Pancreas (tissue), 10 donors: ENCODE results near the gene RCBTB2. TPM values are rescaled to one million over a fixed set of nuclear protein-coding genes. Genes with fewer than 3 reads are reported as not detected.

Experiments used
- ATAC-seq, 4 donors: fragments of 200-7000 bp; cut with Tn5 transposase; one replicate each; pipeline versions ENCODE4 v1.8.0 to v1.9.1; 2020; ENCODE audit warnings: mild to moderate bottlenecking in 4 of 4, moderate library complexity in 4 of 4
- DNase-seq, 6 donors: peaks; one replicate each; pipeline ENCODE4 v3.0.0-alpha.2; 2020
- FAIRE-seq: peaks from 2 replicates; lab custom pipeline; 2012; peaks lifted over from hg19 to GRCh38; lab: Jason Lieb, UNC
- H3K27ac ChIP-seq, 4 donors: fragments of 200-600 bp; sonication (generic); 1 replicate in 3 of 4; 2 replicates in 1 of 4; pipeline versions ENCODE4 v1.5.0 to v1.8.0; 2020
- H3K27me3 ChIP-seq, 4 donors: fragments of 200-600 bp; one replicate each; pipeline ENCODE4 v1.8.0; 2021
- H3K36me3 ChIP-seq, 3 donors: fragments of 200-600 bp; sonication (generic) in 1 of 3; one replicate each; pipeline versions ENCODE4 v1.5.0 to v1.8.0; 2020 to 2021
- H3K4me1 ChIP-seq, 3 donors: fragments of 200-600 bp; one replicate each; pipeline ENCODE4 v1.8.0; 2021
- H3K4me3 ChIP-seq, 4 donors: fragments of 200-600 bp; sonication (generic) in 2 of 4; one replicate each; pipeline versions ENCODE4 v1.5.0 to v1.8.0; 2020 to 2021
- H3K9me3 ChIP-seq, 4 donors: fragments of 200-600 bp; one replicate each; pipeline ENCODE4 v1.8.0; 2021
- WGBS, 2 donors: extraction: QIAGEN DNeasy Blood & Tissue Kit; methylation state at CpG; one replicate each; pipeline ENCODE4 v1.1.7; 2013; 5-methylcytosine and 5-hydroxymethylcytosine counted together
- intact Hi-C, 3 donors: fragments of 100-400 bp; cut with DNase I; formaldehyde crosslinking; loops; one replicate each; pipeline versions ENCODE4 v1.11.1 to v1.14.2; 2022
- polyA plus RNA-seq, 2 donors: library from polyadenylated mRNA; stranded (reverse); fragments of 200-250 nt; gene quantifications; one replicate each; pipeline ENCODE4 v1.2.3, GENCODE V29; 2013
- total RNA-seq, 6 donors: library from RNA; stranded (reverse); fragmentation: NEBNext Ultra II Directional in 4 of 6; extraction: Animal tissue kit (Norgen Biotek cat#: 25700) in 4 of 6; gene quantifications; one replicate each; pipeline versions ENCODE4 v1.2.1 to v1.2.4, GENCODE V29; 2021 to 2023
- TF ChIP-seq, protein P1 (sequence below), 4 donors: fragments of 200-600 bp; sonication (generic) in 3 of 4; IDR thresholded peaks; one replicate each; pipeline versions ENCODE4 v1.5.0 to v1.8.0; 2021; ENCODE audit warnings: antibody characterized with exemption in 4 of 4
- donor health status: healthy with polysubstance abuse.
- donor health status: DM: no; HTN: no; CAD: no; lungs with moderate emphysema.
- donor health status: DM: no; HTN: no; CAD: no.
- donor health status: control.
- donor health status: control.
- donor health status: Bipolar disorder and iron deficiency.
- donor health status: DM: yes; HTN: yes; CAD: no.
- donor health status: DM: no; HTN: no; CAD: no.
- donor health status: DM: no; HTN: no; CAD: no.
- donor health status: DM: yes; HTN: yes; CAD: no.

The RCBTB2 gene
- total and polyA plus RNA-seq, 8 donors: 2.7 to 9.7 (median 4.9) TPM

DNA sequence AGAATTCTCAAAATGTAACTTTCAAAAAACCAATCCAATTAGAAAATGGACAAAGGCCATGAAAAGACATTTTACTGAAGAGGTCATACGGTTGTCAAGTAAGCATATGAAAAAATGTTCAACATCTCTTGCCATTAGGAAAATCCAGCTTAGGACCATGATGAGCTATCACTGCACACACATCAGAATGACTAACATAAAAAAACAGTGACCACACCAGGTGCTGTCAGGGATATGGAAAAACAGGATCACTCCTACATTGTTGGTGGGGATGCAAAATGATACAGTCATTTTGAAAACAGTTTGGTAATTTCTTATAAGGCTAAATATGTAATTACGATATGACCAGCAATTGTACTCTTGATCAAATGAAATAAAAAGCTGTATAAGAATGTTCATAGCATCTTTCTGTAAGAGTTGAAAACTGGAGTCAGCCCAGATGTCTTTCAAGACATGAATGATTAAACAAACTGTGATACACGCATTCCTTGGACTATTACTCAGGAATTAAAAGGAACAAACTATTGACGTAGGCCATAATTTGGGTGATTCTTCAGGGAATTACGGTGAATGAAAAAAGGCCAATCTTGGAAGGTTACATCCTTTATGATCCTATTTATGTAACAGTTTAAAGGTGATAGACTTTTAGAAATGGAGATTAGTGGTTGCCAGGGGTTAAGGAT, 26.9 kb upstream of the RCBTB2 start:
- Histone ChIP-seq H3K9me3 (no peaks in the 10 kb centered on the region), H3K4me1 (no peaks in the 10 kb centered on the region), H3K27me3 (no peaks in the 10 kb centered on the region), H3K4me3 (no peak overlapping the region), H3K36me3 (no peaks in the 10 kb centered on the region), H3K27ac (no peak overlapping the region)
- DNase-seq (no peak), ATAC-seq (no peak), FAIRE-seq (no peak)
- WGBS, 2 donors: 82 to 84% methylated on average over 5 of the region's 5 CpGs
- TF ChIP-seq, protein P1, sequence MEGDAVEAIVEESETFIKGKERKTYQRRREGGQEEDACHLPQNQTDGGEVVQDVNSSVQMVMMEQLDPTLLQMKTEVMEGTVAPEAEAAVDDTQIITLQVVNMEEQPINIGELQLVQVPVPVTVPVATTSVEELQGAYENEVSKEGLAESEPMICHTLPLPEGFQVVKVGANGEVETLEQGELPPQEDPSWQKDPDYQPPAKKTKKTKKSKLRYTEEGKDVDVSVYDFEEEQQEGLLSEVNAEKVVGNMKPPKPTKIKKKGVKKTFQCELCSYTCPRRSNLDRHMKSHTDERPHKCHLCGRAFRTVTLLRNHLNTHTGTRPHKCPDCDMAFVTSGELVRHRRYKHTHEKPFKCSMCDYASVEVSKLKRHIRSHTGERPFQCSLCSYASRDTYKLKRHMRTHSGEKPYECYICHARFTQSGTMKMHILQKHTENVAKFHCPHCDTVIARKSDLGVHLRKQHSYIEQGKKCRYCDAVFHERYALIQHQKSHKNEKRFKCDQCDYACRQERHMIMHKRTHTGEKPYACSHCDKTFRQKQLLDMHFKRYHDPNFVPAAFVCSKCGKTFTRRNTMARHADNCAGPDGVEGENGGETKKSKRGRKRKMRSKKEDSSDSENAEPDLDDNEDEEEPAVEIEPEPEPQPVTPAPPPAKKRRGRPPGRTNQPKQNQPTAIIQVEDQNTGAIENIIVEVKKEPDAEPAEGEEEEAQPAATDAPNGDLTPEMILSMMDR (IDR thresholded peaks at IDR 0.05): no peak
- intact Hi-C loops: no loop called here

DNA sequence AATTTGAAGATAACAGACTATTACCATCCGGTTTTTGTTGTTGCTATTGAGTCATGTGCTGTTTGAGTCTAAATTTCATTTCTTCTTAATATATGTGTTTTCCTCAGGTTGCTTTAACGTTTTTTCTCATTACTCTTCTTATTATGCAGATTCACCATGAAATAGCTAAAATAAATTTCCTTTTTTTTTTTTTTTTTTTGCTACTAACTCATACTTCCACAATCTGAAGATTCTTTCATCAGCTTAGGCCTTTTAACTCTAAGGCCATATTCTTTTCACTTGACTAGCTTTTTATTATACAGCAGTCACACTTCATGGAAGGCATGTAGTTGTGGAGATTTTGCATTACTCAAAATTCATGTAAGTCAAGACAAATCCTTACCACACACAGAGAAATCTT, 23.9 kb upstream of the RCBTB2 start:
- intact Hi-C loops: no loop called here
- Histone ChIP-seq H3K27me3 (no peaks in the 10 kb centered on the region), H3K4me1 (no peaks in the 10 kb centered on the region), H3K9me3 (no peaks in the 10 kb centered on the region), H3K4me3 (no peak overlapping the region), H3K27ac (no peak overlapping the region), H3K36me3 (no peaks in the 10 kb centered on the region)
- no peak for FAIRE-seq
- no peak for DNase-seq
- WGBS, 2 donors: 62 to 72% methylated on average over 2 of the region's 2 CpGs
- TF ChIP-seq, protein P1 (IDR thresholded peaks at IDR 0.05): no peak
- no peak for ATAC-seq

DNA sequence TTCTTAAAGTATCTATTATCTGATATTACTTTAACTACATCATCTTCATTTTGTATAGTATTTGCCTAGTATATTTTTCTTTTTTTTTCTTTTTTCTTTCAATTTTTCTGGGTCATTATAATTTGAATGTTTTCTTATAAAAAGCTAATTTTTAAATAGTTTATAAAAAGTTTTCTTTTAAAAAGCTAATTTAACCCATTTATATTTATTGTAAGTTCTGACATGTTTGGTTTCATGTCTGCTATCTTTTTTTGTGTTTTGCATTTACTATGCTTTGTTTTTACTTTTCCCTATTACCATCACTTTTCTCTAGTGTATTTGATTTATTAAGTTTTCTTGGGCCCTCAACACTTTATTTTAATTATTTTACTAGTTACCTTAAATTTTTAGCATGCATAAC, 22.6 kb upstream of the RCBTB2 start:
- TF ChIP-seq, protein P1 (IDR thresholded peaks at IDR 0.05): no peak
- FAIRE-seq (peak; percentile 29), ATAC-seq (no peak), DNase-seq (no peak)
- H3K4me1 ChIP-seq: no peaks in the 10 kb centered on the region
- intact Hi-C loops: no loop called here
- no peak overlapping the region for H3K4me3 ChIP-seq
- H3K27ac ChIP-seq: no peak overlapping the region
- no peaks in the 10 kb centered on the region for H3K9me3 ChIP-seq
- no peaks in the 10 kb centered on the region for H3K27me3 ChIP-seq
- H3K36me3 ChIP-seq: no peaks in the 10 kb centered on the region

DNA sequence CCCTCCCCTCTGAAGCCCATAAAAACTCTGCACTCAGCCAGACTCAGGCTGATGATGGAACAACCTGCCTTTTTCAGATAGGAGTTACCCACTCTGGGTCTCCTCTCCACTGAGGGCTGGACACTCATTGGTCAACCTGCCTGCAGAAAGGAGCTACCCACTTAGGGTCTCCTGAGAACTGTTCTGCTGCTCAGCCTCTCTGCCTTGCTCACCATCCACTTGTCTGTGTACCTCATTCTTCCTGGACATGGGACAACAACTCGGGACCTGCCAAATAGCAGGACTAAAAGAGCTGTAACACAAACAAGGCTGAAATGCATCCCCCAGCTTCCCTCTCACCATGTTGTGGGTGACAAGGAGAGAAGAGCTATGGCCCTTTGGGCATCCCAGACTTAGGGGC, 18.4 kb upstream of the RCBTB2 start:
- FAIRE-seq (no peak), DNase-seq (no peak), ATAC-seq (no peak)
- 59 to 82% methylated on average over 1 of the region's 1 CpG for WGBS, 2 donors
- intact Hi-C loops: no loop called here
- Histone ChIP-seq H3K9me3 (no peaks in the 10 kb centered on the region), H3K27ac (no peak overlapping the region), H3K36me3 (no peaks in the 10 kb centered on the region), H3K27me3 (no peaks in the 10 kb centered on the region), H3K4me1 (no peaks in the 10 kb centered on the region), H3K4me3 (no peak overlapping the region)
- TF ChIP-seq, protein P1 (IDR thresholded peaks at IDR 0.05): no peak

DNA sequence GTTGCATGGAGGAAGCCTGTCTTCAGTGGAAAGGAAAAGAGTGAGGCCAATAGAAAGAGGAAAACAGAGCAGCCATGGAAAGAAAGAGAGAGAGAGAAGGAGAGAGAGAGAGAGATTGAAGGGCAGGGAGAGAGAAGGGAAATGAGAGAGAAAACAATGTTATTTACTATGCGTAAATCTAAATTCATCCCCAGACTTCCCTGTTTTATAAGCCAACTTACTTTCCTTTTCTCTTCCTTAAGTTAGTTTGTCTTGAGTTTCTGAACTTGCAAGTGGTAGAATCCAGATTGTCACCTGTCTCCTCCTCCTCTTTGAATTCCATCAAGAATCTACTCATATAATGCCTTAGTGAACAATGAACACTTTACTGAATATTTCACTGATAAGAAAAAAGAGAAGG, 16.8 kb upstream of the RCBTB2 start:
- Histone ChIP-seq H3K4me1 (no peaks in the 10 kb centered on the region), H3K36me3 (no peaks in the 10 kb centered on the region), H3K4me3 (no peak overlapping the region), H3K27me3 (no peaks in the 10 kb centered on the region), H3K9me3 (no peaks in the 10 kb centered on the region), H3K27ac (no peak overlapping the region)
- DNase-seq (no peak), FAIRE-seq (no peak), ATAC-seq (no peak)
- WGBS, 2 donors: 90 to 97% methylated on average over 1 of the region's 1 CpG
- intact Hi-C loops: no loop called here
- TF ChIP-seq, protein P1 (IDR thresholded peaks at IDR 0.05): no peak
